SH-SY5Y (cell line): ENCODE data around the gene ARHGAP15.

ENCODE experiments used
- GATA2 ChIP-seq: IDR thresholded peaks from 2 replicates; pipeline ENCODE4 v1.6.1; 2011; ENCODE audit warnings: mild to moderate bottlenecking, low read depth, low read length
- GATA3 ChIP-seq: IDR thresholded peaks from 2 replicates; pipeline ENCODE4 v1.6.1; 2011; ENCODE audit warnings: low read depth, mild to moderate bottlenecking, low read length, moderate library complexity

- no peak for TF ChIP-seq GATA2
- no peak for TF ChIP-seq GATA3
Observed at GRCh38 chr2:143558665-143559064, 429.4 kb downstream of the ARHGAP15 start.
